Activated naive CD4-positive, alpha-beta T cell treated with anti-CD3 and anti-CD28 coated beads, Interleukin-2, amount 10 ng/mL, durations not matched to agents 7 days and 5 days (primary cell): ENCODE results near the gene GPR34.
"Not testable (repeated sequence)": the region's sequence is repeated elsewhere in the genome, so short reads cannot be mapped to it uniquely, and the experiment has no call there.

Experiments
- CTCF ChIA-PET: fragments of 350-600 bp; sonication (Branson Sonifier 250); formaldehyde crosslinking; loops from one replicate; lab custom pipeline; 2021; ENCODE audit warnings: antibody characterized with exemption; lab: Charles Lee
- DNase-seq: peaks from one replicate; pipeline ENCODE4 v3.0.0-alpha.2; 2020
- H3K27ac Mint-ChIP-seq: one replicate; pipeline ENCODE4 v1.8.0; 2021; ENCODE audit warnings: mild to moderate bottlenecking, moderate library complexity, mixed read lengths
- H3K27me3 Mint-ChIP-seq: one replicate; pipeline ENCODE4 v1.8.0; 2021; ENCODE audit warnings: mild to moderate bottlenecking, mixed read lengths
- H3K36me3 Mint-ChIP-seq: one replicate; pipeline ENCODE4 v1.8.0; 2021; ENCODE audit warnings: mixed read lengths
- H3K4me1 Mint-ChIP-seq: one replicate; pipeline ENCODE4 v1.8.0; 2021; ENCODE audit warnings: mixed read lengths
- H3K4me3 Mint-ChIP-seq: one replicate; pipeline ENCODE4 v1.8.0; 2021; ENCODE audit warnings: mild to moderate bottlenecking, moderate library complexity, mixed read lengths
- H3K9me3 Mint-ChIP-seq: one replicate; pipeline ENCODE4 v1.8.0; 2021; ENCODE audit warnings: mixed read lengths

Gene GPR34

GRCh38 chrX:41711021-41711667 lies 22.4 kb downstream of the GPR34 start:
- no peak overlapping the region for H3K4me3 Mint-ChIP-seq
- peaks cover 5% of the 10 kb centered on the region for H3K36me3 Mint-ChIP-seq
- CTCF ChIA-PET = no interaction called here
- no peaks in the 10 kb centered on the region for H3K27me3 Mint-ChIP-seq
- peaks cover 6% of the 10 kb centered on the region for H3K4me1 Mint-ChIP-seq
- no peak overlapping the region for H3K27ac Mint-ChIP-seq
- no peaks in the 10 kb centered on the region for H3K9me3 Mint-ChIP-seq
- no peak for DNase-seq

DNA sequence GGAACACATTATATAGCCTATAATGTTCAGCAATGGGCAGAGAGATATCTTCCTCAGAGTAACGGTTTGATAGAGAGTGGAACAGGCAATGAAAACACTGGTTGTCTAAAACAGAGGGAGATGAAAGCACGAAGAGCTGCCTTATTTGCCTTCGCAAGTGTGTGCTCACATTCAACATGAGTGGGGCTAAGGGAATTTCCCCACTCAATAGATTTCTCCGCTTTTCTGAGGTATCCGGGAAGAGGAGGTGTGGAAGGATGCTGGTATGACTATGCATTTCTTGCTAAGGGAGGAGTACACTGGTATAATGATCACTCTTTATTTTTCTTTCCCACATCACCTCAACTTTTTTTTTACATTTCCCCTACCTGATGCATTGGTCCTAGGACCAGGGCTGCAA lies 27.4 kb downstream of the GPR34 start:
- H3K4me3 Mint-ChIP-seq = no peak overlapping the region
- CTCF ChIA-PET = no interaction called here

DNA sequence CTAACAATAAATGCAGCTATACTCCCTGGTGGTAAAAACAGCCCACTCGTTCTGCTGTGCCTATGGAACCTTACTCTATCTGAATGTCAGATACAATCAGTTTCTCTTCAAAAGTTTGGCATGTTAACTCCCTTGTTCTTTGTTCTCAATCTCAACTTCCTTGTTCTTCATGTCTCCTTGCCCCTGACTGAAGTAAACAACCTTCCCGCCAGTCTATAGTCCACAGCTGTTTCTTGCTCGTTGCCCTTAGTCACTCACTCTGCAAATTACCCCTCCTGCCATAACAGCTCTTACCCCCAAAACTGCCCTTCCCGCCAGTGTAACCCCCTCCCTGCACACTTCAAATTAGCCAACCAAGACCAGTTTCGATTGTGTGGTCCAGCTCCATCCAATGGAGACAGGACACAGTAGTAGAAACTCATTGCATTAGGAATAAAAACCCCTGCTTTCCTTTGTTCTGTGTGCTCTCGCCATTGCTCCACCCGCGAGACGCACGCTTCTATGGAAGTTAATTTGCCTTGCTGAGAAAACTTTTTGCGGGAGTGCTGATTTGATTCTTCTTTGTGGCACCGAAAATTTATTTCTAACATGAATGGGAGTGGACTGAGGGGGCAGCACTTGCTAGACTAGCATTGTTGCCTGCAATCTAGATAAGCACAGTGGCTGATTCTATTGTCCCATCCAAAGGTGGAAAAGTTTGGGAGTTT lies 28.1 kb downstream of the GPR34 start:
- Mint-ChIP-seq H3K4me1 (peaks cover 28% of the 10 kb centered on the region), H3K4me3 (no peak overlapping the region), H3K27ac (peak overlapping the region; percentile 80), H3K9me3 (peaks cover 21% of the 10 kb centered on the region), H3K27me3 (no peaks in the 10 kb centered on the region), H3K36me3 (peaks cover 34% of the 10 kb centered on the region)
- DNase-seq = no peak
- CTCF ChIA-PET = no interaction called here

More for the DNA sequence above, 27.4 kb downstream of the GPR34 start:
- peak overlapping the region; percentile 37 for H3K27ac Mint-ChIP-seq
- no peaks in the 10 kb centered on the region for H3K27me3 Mint-ChIP-seq
- H3K36me3 Mint-ChIP-seq = peaks cover 28% of the 10 kb centered on the region
- H3K4me1 Mint-ChIP-seq = peaks cover 25% of the 10 kb centered on the region
- no peak for DNase-seq
- H3K9me3 Mint-ChIP-seq = peaks cover 21% of the 10 kb centered on the region

- Mint-ChIP-seq H3K27ac (no peak overlapping the region), H3K9me3 (peaks cover 24% of the 10 kb centered on the region), H3K27me3 (no peaks in the 10 kb centered on the region), H3K4me1 (peaks cover 35% of the 10 kb centered on the region), H3K4me3 (no peak overlapping the region), H3K36me3 (peaks cover 40% of the 10 kb centered on the region)
- no peak for DNase-seq
- CTCF ChIA-PET = no interaction called here
Measured at GRCh38 chrX:41718481-41719235, 29.9 kb downstream of the GPR34 start.

- H3K4me3 Mint-ChIP-seq, CTCF ChIA-PET, H3K27ac Mint-ChIP-seq, DNase-seq, H3K27me3 Mint-ChIP-seq: not testable (repeated sequence)
- H3K36me3 Mint-ChIP-seq = peaks cover 40% of the 10 kb centered on the region
- H3K9me3 Mint-ChIP-seq = peaks cover 24% of the 10 kb centered on the region
- H3K4me1 Mint-ChIP-seq = peaks cover 40% of the 10 kb centered on the region
Measured at GRCh38 chrX:41719610-41720009, 30.8 kb downstream of the GPR34 start.

GRCh38 chrX:41720125-41720779 lies 31.5 kb downstream of the GPR34 start:
- Mint-ChIP-seq H3K4me1 (peaks cover 40% of the 10 kb centered on the region), H3K27me3 (no peaks in the 10 kb centered on the region), H3K9me3 (peaks cover 24% of the 10 kb centered on the region), H3K36me3 (peaks cover 38% of the 10 kb centered on the region), H3K4me3 (no peak overlapping the region), H3K27ac (no peak overlapping the region)
- CTCF ChIA-PET = interaction anchor here (0.6 kb wide), 1 partner anchor 272 kb away, joined by 3 read pairs; no protein-coding TSS in a partner anchor
- peak; percentile 45 for DNase-seq

DNA sequence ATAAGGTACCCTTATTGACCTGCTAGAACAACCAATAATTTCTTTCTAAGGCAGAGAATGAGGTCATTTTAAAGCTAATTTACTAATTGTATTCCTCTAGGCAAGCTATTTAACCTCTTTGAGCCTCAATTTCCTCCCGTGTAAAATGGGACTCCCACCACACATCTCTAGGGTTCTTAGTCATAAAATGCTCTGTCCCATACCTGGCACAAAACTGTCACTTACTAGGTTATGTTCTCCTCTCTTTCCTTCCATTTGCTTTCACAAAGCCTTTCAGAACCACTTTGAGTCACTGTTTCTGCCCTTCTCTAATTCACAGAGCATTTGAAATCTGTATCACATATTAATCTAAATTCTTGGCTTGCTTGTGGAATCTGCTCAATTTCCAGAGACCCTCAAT lies 32.8 kb downstream of the GPR34 start:
- Mint-ChIP-seq H3K4me3 (no peak overlapping the region), H3K27ac (peak overlapping the region; percentile 19), H3K36me3 (peaks cover 38% of the 10 kb centered on the region), H3K4me1 (peaks cover 36% of the 10 kb centered on the region), H3K27me3 (no peaks in the 10 kb centered on the region), H3K9me3 (peaks cover 24% of the 10 kb centered on the region)
- CTCF ChIA-PET = no interaction called here
- DNase-seq = no peak

GRCh38 chrX:41722214-41722613 lies 33.4 kb downstream of the GPR34 start:
- Mint-ChIP-seq H3K27me3 (no peaks in the 10 kb centered on the region), H3K4me1 (peaks cover 29% of the 10 kb centered on the region), H3K4me3 (no peak overlapping the region), H3K36me3 (peaks cover 35% of the 10 kb centered on the region), H3K27ac (no peak overlapping the region), H3K9me3 (peaks cover 18% of the 10 kb centered on the region)
- CTCF ChIA-PET = no interaction called here
- DNase-seq = no peak

GRCh38 chrX:41722816-41723618 lies 34.2 kb downstream of the GPR34 start:
- DNase-seq = no peak
- Mint-ChIP-seq H3K4me1 (peaks cover 29% of the 10 kb centered on the region), H3K27ac (no peak overlapping the region), H3K36me3 (peaks cover 33% of the 10 kb centered on the region), H3K9me3 (peaks cover 15% of the 10 kb centered on the region), H3K4me3 (no peak overlapping the region), H3K27me3 (no peaks in the 10 kb centered on the region)
- CTCF ChIA-PET = no interaction called here

- no peak for DNase-seq
- CTCF ChIA-PET = no interaction called here
- H3K27me3 Mint-ChIP-seq = no peaks in the 10 kb centered on the region
- peaks cover 29% of the 10 kb centered on the region for H3K4me1 Mint-ChIP-seq
- H3K27ac Mint-ChIP-seq = no peak within 1 kb of the TSS
- no peak within 1 kb of the TSS for H3K4me3 Mint-ChIP-seq
- peaks cover 28% of the 10 kb centered on the region for H3K36me3 Mint-ChIP-seq
- peaks cover 11% of the 10 kb centered on the region for H3K9me3 Mint-ChIP-seq
Measured at GRCh38 chrX:41723826-41724225, 35.1 kb downstream of the GPR34 start, which contains the start of gene GPR82. TSS of gene GPR82 (plus strand) at chrX:41724181. CDS start at chrX:41727027, 2,846 bp downstream.

GRCh38 chrX:41728125-41728524 lies 39.4 kb downstream of the GPR34 start:
- CTCF ChIA-PET = no interaction called here
- peaks cover 10% of the 10 kb centered on the region for H3K36me3 Mint-ChIP-seq
- peaks cover 13% of the 10 kb centered on the region for H3K4me1 Mint-ChIP-seq
- no peaks in the 10 kb centered on the region for H3K27me3 Mint-ChIP-seq
- DNase-seq = no peak
- no peak overlapping the region for H3K27ac Mint-ChIP-seq
- no peak overlapping the region for H3K4me3 Mint-ChIP-seq
- no peaks in the 10 kb centered on the region for H3K9me3 Mint-ChIP-seq

DNA sequence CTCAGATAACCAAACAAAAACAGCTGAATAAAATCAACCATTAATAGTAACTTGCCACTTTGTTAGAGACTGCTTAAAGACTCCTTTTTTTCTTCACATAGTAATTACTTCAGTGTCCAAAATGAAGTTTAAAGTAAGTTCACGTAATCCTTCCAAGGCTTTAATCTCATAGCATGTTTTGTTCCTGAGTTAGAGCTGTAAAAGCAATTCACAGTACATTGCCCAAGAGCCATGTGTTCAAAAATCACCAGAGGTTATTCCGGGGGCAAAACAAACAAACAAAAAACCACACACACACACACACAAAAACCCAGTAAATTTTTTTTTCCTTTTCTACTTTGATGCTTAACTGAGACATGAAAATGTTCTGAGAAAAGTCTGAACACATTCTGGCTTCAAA lies 41.3 kb downstream of the GPR34 start:
- H3K36me3 Mint-ChIP-seq = peaks cover 10% of the 10 kb centered on the region
- H3K9me3 Mint-ChIP-seq = no peaks in the 10 kb centered on the region
- CTCF ChIA-PET = no interaction called here
- no peak overlapping the region for H3K27ac Mint-ChIP-seq
- H3K4me3 Mint-ChIP-seq = no peak overlapping the region
- no peaks in the 10 kb centered on the region for H3K27me3 Mint-ChIP-seq
- no peak for DNase-seq
- peaks cover 16% of the 10 kb centered on the region for H3K4me1 Mint-ChIP-seq

- H3K27ac Mint-ChIP-seq = no peak overlapping the region
- peaks cover 12% of the 10 kb centered on the region for H3K36me3 Mint-ChIP-seq
- no peak for DNase-seq
- CTCF ChIA-PET = no interaction called here
- peaks cover 25% of the 10 kb centered on the region for H3K4me1 Mint-ChIP-seq
- no peak overlapping the region for H3K4me3 Mint-ChIP-seq
- H3K27me3 Mint-ChIP-seq = no peaks in the 10 kb centered on the region
- no peaks in the 10 kb centered on the region for H3K9me3 Mint-ChIP-seq
Measured at GRCh38 chrX:41732260-41732659, 43.5 kb downstream of the GPR34 start.
